Upper lobe of right lung (tissue), 1 donor: ENCODE data around the gene DNAAF8. TPM values are rescaled to one million over a fixed set of nuclear protein-coding genes. Genes with fewer than 3 reads are reported as not detected.
A peak's percentile ranks its signal among the peaks of the same experiment; 100 is the strongest.

Experiments used
- ATAC-seq: fragments of 200-7000 bp; cut with Tn5 transposase; one replicate; pipeline ENCODE4 v1.9.1; 2020; ENCODE audit warnings: mild to moderate bottlenecking, moderate library complexity
- DNase-seq: peaks from one replicate; pipeline ENCODE4 v3.0.0-alpha.2; 2020
- H3K27ac ChIP-seq: fragments of 200-600 bp; one replicate; pipeline ENCODE4 v1.8.0; 2022
- H3K27me3 ChIP-seq: fragments of 200-600 bp; one replicate; pipeline ENCODE4 v1.8.0; 2022; ENCODE audit warnings: mild to moderate bottlenecking
- H3K36me3 ChIP-seq: fragments of 200-600 bp; one replicate; pipeline ENCODE4 v1.8.0; 2022
- H3K4me1 ChIP-seq: fragments of 200-600 bp; one replicate; pipeline ENCODE4 v1.8.0; 2022
- H3K4me3 ChIP-seq: fragments of 200-600 bp; one replicate; pipeline ENCODE4 v1.8.0; 2022; ENCODE audit warnings: mild to moderate bottlenecking
- H3K9me3 ChIP-seq: fragments of 200-600 bp; one replicate; pipeline ENCODE4 v1.8.0; 2022
- CTCF ChIP-seq: fragments of 200-600 bp; IDR thresholded peaks from one replicate; pipeline ENCODE4 v1.8.0; 2022; ENCODE audit warnings: antibody characterized with exemption
- intact Hi-C: fragments of 100-400 bp; cut with DNase I; formaldehyde crosslinking; loops from one replicate; pipeline ENCODE4 v1.11.0; 2022
- total RNA-seq: library from RNA; stranded (reverse); fragmentation: NEBNext Ultra II Directional; extraction: Animal tissue kit (Norgen Biotek cat#: 25700); gene quantifications from one replicate; pipeline ENCODE4 v1.2.1, GENCODE V29; 2021
- donor health status: DM: no; HTN: yes; CAD: no; lungs with severe emphysema.

Gene DNAAF8
- total RNA-seq, 1 donor from 2014 or later: 0.58 TPM

DNA sequence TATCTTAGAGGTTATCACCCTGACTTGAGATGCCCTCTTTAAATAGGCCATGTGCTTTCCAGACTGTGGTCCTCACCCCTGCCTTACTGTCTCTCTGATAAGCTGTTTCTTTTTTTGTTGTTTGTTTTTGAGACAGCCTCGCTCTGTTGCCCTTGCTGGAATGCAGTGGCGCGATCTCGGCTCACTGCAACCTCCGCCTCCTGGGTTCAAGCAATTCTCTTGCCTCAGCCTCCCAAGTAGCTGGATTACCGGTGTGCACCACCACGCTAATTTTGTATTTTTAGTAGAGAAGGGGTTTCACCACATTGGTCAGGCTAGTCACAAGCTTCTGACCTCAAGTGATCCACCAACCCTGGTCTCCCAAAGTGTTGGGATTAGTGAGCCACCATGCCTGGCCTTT lies 54.6 kb downstream of the DNAAF8 start:
- no peaks in the 10 kb centered on the region for H3K9me3 ChIP-seq
- ATAC-seq (no peak), DNase-seq (no peak)
- H3K4me1 ChIP-seq: no peaks in the 10 kb centered on the region
- intact Hi-C loops: no loop called here
- no peak overlapping the region for H3K4me3 ChIP-seq
- H3K36me3 ChIP-seq: no peaks in the 10 kb centered on the region
- no peaks in the 10 kb centered on the region for H3K27me3 ChIP-seq
- no peak for TF ChIP-seq CTCF
- no peak overlapping the region for H3K27ac ChIP-seq

GRCh38 chr16:4790261-4790660 lies 55.9 kb downstream of the DNAAF8 start:
- DNase-seq (no peak), ATAC-seq (no peak)
- Histone ChIP-seq H3K27me3 (no peaks in the 10 kb centered on the region), H3K9me3 (no peaks in the 10 kb centered on the region), H3K36me3 (no peaks in the 10 kb centered on the region), H3K4me3 (no peak overlapping the region), H3K27ac (no peak overlapping the region), H3K4me1 (no peaks in the 10 kb centered on the region)
- intact Hi-C loops: no loop called here
- no peak for TF ChIP-seq CTCF

- DNase-seq: no peak
- no peaks in the 10 kb centered on the region for H3K27me3 ChIP-seq
- TF ChIP-seq CTCF: no peak
- H3K36me3 ChIP-seq: no peaks in the 10 kb centered on the region
- H3K9me3 ChIP-seq: no peaks in the 10 kb centered on the region
- H3K27ac ChIP-seq: no peak overlapping the region
- no peaks in the 10 kb centered on the region for H3K4me1 ChIP-seq
- ATAC-seq: no peak
- H3K4me3 ChIP-seq: no peak overlapping the region
- intact Hi-C loops: no loop called here
These were observed 56.5 kb downstream of the DNAAF8 start for GRCh38 chr16:4790871-4791270.

GRCh38 chr16:4792951-4793513 lies 58.7 kb downstream of the DNAAF8 start:
- no peak for DNase-seq
- intact Hi-C loops: no loop called here

DNA sequence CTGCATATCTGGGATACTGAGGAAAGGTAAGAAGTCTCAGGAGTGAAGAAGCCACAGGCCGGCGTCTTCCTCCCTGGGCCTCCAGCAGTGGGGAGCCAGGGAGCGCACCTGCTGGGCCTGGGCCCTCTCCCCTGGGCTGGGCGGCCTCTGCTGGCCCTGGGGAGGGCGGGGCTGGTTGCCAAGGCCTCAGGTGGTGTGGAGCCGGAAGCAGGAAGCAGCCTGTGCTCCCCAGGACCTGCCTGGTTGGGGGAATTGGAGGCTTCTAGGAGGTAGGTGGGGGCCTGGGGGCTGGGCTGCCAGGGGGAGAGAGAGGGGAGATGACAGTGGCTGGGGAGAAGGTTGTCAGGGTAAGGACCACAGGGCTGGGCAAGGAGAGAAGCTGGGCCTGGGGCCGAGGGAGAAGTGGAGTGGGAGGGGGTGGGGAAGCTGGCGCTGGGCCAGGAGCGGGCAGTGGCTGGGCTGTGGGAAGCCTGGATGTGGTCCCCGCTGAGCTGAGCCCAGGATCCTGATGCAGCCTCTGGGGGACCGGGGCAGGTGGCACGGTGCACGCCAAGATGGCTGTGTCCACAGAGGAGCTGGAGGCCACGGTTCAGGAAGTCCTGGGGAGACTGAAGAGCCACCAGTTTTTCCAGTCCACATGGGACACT lies 61.0 kb downstream of the DNAAF8 start, which contains the start of gene SMIM22:
TSS of gene SMIM22 (plus strand) at position 189 of the 647 bp plus-strand sequence. CDS start at position 555, 366 bp downstream.
- ATAC-seq: peak; percentile 80
- Histone ChIP-seq H3K27me3 (no peaks in the 10 kb centered on the region), H3K27ac (no peak within 1 kb of the TSS), H3K4me1 (no peaks in the 10 kb centered on the region), H3K4me3 (peak within 1 kb of the TSS; percentile 21), H3K9me3 (no peaks in the 10 kb centered on the region), H3K36me3 (peaks cover 9% of the 10 kb centered on the region)
- TF ChIP-seq CTCF: no peak
- DNase-seq: peak; percentile 86
- intact Hi-C loops: no loop called here

More at GRCh38 chr16:4792951-4793513, 58.7 kb downstream of the DNAAF8 start:
- no peak for ATAC-seq
- peaks cover 6% of the 10 kb centered on the region for H3K36me3 ChIP-seq
- H3K27me3 ChIP-seq: no peaks in the 10 kb centered on the region
- TF ChIP-seq CTCF: no peak
- H3K4me1 ChIP-seq: no peaks in the 10 kb centered on the region
- no peak overlapping the region for H3K4me3 ChIP-seq
- no peak overlapping the region for H3K27ac ChIP-seq
- no peaks in the 10 kb centered on the region for H3K9me3 ChIP-seq
